GOT3 (cell line): ENCODE data around the gene THRAP3.
"Not testable (repeated sequence)": the region's sequence is repeated elsewhere in the genome, so short reads cannot be mapped to it uniquely, and the experiment has no call there.

Experiments
- DNase-seq: peaks from one replicate; lab custom pipeline; 2025; ENCODE audit warnings: mixed read lengths; lab: John Stamatoyannopoulos, UW

THRAP3 gene

DNA sequence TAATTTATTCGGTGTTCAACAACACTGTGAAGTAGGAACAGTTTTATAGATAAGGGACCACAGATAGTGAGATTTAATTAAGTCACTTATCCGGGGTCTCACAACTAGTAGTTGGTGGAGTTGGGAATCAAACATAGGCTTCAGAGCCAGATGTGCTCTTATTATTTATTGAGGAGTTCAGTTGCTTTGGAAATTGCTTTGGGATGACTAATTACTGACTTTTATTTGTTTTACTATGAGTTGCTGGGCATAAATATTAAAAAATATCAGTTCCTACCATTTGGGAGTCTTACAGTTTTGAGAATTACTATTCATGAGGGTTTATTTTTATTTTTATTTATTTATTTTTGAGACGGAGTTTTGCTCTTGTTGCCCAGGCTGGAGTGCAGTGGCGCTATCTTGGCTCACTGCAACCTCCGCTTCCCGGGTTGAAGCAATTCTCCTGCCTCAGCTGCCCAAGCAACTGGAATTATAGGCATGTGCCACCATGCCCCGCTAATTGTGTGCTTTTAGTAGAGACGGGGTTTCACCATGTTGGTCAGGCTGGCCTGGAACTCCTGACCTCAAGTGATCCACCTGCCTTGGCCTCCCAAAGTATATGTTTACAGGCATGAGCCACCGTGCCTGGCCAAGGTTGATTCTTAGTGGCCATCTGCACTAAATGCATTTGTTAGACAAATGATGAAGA lies 27.7 kb downstream of the THRAP3 start:
- no peak for DNase-seq

DNA sequence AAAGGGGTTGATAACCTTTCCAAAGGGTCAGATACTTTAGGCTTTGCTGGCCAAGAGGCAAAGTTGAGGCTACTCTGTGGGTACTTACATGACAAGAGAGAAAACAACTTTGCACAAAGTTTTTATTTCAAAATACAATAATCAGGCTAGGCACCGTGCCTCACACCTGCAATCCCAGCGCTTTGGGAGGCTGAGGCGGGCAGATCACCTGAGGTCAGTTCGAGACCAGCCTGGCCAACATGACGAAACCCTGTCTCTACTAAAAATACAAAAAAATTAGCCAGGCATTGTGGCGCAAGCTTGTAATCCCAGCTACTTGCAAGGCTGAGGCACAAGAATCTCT lies 28.2 kb downstream of the THRAP3 start:
- DNase-seq, result not testable (repeated sequence)

DNA sequence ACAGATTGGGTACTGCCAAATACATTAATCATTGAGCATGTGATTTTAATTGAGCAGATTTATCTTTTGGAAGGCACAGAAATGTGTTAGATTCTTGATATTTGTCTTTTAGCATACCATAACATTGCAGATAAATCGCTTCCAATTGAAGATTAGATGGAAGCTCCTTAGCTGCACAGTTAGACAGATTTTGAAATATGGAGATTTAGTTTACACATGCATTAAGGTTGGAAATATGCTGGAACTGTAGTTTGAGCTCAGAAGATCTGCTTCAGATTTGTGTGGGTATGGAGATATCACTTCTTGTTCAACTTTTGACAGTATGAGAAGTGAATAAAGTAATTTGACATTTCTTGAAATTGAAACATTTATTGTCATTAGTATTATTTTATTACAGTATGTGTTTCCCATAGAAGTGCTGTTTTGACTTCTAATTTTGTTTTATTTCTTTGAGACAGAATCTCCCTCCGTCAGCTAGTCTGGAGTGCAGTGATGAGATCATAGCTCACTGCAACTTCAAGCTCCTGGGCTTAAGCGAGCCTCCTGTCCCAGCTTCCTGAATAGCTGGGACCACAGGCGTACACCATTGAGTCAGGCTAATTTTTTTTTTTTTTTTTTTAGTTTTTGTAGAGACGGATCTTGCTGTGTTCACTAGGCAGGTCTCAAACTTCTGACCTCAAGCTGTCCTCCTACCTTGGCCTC lies 29.1 kb downstream of the THRAP3 start:
- DNase-seq, result no peak

DNA sequence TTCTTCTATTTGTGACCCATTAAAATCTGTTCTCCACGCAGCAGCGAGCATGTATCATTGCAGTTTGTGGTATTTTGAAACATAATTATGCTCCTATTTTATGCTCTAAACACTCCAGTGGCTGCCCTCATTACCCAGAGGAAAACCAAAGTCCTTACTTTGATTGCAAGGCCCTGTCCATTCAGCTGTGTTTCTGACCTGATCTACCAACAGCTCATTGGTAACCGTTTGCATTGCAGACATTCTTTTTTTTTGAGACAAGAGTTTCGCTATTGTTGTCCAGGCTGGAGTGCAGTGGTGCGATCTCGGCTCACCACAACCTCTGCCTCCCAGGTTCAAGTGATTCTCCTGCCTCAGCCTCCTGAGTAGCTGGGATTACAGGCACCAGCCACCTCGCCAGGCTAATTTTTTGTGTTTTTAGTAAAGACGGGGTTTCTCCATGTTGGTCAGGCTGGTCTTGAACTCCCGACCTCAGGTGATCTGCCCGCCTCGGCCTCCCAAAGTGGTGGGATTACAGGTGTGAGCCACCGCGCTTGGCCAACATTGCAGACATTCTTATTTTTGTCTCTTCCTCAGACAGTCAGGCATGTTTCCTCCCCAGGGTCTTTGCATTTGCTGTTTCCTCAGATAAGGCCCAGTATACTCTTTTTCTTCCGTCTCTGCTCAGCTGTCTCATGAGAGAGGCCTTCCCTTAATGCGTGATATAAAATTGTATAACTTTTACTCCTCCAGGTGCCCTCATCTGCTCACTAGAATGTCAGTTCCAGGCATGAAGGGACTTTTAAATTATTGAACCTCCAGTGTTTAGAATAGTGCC lies 32.5 kb downstream of the THRAP3 start:
- no peak for DNase-seq

DNA sequence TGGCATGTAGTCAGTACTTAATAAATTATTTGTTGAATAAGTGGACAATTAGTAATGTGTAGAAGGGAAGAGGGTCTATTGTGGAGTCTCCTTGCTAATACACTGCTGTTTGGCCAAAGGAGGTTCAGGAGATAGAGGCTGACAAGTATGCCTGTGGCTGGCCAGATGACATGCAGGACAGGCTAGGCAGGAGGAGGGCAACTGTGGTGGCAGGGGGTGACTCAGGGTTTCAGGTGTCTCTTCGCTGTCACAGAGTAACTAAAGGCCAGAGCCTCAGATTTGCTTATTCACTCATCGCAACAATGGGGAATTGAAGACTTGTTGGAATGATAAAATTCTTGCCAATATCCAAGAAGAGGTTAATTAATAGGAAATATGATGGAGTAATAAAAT lies 33.1 kb downstream of the THRAP3 start:
- DNase-seq, result no peak

DNA sequence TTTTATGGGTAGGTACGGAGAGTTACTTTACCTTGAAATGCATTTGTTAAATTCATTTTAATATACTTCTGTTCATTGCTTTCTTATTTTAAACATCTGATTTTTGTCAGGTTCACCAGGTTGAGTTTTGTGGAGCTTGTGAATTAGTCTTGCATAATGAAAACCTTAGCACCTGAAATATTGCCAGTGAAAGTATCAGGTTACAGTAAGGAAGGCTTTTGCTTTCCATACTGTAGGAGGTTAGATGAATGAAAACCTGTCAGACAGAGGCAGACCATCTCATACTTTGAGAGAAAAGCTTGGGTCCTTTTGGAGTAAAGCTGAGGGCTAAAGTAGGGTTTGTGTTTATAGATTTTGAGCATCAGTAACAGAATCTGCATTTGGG lies 34.7 kb downstream of the THRAP3 start:
- DNase-seq, result no peak

DNA sequence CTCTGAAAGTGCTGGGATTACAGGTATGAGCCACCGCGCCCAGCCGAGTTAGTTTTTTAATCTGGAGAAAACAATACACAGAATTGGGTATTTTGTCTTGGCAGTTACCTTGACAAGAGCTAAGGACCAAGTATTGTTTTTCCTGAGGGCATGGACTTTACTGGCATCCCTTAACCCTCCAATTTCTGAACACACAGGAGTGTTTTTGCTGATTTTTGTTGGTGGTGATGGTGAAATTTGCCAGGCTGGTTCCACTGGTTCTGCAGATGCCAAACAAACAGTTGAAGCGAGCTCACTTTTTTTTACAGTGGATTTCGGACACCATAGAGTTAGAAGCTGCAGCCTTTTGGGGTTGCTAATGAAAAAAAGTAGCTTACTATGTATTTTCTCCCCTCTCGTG lies 44.7 kb downstream of the THRAP3 start:
- DNase-seq, result no peak

DNA sequence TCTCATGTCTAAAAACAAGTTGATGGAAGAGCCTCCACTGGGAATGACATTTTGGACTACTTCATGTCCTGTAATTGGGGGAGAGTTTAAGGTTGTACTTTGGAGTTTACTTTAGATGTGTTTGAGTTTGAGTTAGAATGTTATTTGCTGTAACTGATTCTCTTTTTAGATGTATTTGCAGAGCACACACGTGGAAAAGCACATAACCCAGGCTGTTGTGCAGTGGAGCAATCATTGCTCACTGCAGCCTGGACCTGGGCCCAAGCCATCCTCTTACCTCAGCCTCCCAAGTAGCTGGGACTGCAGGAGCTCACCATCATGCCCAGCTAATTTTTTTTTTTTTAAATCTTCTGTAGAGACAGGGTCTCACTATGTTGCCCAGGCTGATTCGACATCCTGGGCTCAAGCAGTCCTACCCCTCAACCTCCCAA lies 45.2 kb downstream of the THRAP3 start:
- DNase-seq, result no peak

DNA sequence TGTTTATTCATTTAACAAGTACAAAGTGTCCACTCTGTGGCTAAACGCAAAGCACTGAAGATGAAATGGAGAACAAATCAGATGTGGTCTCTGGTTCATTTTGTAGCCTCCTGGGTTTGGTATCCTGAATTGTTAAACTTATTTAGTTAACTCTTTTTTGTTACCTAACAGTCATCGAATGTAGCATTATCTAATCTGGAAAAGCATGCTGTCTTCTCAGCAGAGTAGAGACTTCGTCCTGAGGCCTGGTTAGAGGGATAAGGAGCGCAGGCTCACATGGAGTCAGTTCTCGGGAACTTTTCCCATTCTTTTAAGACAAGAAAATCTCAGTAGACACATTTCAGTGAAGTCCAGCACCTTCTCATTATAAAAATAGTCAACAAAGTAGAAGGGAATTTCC lies 48.8 kb downstream of the THRAP3 start:
- DNase-seq, result no peak

DNA sequence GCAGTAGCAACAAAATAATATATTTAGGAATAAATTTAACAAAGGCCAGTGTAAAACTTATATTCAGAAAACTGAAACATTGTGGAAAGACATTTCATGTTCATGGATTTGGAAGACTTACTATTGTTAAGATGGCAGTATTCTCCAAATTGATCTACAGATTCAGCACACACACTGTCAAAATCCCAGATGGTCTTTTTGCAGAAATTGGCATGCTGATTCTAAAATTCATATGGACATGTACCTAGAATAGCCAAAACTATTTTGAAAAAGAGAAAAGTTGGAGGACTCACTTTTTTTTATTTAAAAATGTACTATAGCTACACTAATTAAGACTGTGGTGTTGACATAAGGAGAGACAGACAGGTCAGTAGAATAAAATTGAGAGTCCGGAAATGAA lies 50.0 kb downstream of the THRAP3 start:
- DNase-seq, result no peak

DNA sequence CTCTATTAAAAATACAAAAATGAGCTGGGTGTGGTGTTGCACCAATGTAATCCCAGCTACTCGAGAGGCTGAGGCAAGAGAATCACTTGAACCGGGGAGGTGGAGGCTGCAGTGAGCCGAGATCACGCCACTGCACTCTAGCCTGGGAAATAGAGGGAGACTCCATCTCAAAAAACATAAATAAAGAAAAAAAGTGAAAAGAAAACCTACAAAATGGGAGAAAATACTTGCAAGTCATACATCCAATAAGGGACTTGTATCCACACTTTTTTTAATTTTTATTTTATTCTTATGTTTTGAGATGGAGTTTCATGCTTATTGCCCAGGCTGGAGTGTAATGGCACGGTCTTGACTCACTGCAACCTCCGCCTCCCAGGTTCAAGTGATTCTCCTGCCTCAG lies 52.4 kb downstream of the THRAP3 start:
- DNase-seq, result no peak

DNA sequence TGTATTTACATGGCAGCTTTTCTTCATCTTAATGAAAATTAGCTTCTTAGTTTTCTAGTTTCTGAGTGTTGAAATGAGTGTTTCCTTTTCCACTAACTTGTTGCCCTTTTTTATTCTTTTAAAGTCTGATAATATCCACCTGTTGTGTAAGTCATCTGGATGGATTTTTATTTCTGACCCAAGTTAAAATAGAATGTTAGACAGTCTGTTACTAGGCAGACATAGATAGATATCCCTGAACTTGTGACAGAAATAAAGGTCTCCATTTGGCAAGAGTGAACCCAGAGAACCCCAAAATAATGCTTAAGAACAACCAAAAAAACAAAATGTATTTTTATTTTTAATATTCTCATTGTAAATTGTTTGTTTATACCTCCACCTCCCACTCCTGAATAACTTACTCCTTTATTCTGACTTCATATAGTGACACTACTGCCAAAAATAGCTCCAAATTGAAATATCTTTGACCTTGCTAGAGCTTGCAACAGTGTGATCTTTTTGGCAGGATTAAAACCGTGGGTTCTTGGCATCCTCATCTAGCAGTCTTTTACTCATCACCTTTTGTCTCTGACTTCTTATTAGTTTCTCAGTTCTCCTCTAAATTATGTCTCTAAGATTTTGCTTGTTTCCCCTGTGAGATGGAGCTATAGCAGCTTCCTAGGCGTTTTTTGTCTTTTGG lies 55.0 kb downstream of the THRAP3 start:
- no peak for DNase-seq

DNA sequence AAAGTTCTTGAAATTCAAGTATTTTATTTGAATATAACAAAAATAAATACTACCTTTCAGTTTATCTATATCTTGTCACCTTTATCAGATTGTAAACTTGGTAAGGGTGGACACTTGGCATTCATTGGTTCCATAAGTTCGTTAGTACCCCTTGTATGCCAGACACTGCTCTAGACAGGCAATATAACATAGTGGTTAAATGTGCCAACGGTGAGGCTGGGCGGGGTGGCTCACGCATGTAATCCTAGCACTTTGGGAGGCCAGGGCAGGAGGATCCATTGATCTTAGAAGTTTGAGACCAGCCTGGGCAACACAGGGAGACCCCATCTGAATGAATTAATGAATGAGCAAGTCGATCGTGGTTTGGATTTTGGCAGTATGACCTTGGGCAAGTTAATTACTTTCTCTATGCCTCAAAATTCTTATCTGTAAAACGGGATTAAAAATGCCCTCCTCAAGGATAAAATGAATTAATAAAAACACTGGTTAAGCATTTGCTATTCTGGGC lies 55.6 kb downstream of the THRAP3 start:
- DNase-seq, result no peak

DNA sequence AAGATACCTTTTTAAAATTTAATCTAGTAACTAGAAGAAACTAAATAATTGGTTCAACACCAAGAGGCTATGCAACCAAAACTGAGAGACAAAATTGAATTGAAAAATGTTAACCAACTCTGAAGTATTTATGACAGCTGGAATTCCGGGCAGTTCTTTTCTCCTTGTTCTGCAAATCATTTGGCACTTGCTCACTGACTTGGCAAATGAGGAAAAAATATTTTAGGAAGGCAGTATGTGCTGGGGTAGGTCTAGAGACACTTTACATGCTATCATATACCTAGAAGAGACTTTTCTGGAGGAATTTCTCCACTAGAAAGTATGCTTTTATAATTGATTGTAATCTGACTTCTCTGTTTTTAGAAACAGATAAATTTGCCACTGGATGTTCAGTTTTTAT lies 59.8 kb downstream of the THRAP3 start:
- DNase-seq, result no peak

DNA sequence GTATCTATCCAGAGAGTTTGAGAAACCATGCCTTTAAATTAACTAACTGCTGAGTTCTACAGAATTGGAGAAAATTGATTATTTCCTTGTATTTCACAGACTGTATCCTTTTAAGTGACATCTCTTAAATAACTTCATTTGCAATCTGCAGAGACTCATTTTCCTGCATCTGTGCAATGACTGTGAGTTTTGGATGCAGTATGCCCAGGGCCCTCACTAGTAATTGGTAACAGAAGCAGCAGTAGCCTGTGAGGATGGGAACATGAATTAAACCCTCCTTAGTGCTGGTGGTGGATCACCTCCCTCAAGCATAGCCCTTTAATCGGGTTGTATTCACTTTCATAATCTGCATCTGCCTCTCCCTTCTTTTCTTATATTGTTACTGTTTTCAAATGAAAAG lies 60.3 kb downstream of the THRAP3 start:
- DNase-seq, result no peak

DNA sequence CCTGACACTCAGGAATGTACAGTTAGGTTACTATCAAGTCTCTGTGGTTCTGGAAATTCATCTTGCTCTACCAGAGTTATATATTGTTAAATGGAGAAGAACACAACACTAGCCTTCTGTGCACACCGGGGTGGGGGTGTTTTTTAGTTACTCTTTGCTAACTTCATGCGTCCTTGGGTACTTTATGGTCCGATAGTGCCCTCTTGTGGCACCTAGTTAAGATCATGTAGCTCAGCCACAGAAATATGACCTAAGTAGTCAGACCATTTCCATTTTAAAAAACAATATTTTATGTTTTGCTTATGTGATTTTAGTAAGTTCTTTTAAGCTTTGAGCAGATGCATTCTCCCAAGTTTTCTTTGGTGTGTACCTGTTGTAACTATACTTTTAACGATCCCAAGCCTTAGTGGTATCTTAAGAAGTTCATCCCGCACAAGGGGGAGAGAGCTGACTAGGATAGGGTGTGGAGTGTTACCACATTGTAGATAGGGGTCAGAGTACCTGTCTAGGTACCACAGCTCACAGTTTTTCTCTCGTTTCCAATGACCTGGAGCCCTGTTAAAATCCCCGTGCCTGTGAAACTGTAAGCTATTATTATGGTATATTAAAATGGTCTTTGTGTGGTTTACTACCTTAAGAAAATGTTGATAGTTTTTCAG lies 61.3 kb downstream of the THRAP3 start:
- DNase-seq, result no peak

DNA sequence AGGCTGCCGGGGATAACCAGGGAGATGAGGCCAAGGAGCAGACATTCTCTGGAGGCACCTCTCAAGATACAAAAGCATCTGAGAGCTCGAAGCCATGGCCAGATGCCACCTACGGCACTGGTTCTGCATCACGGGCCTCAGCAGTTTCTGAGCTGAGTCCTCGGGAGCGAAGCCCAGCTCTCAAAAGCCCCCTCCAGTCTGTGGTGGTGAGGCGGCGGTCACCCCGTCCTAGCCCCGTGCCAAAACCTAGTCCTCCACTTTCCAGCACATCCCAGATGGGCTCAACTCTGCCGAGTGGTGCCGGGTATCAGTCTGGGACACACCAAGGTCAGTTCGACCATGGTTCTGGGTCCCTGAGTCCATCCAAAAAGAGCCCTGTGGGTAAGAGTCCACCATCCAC lies 62.6 kb downstream of the THRAP3 start:
- DNase-seq, result no peak

DNA sequence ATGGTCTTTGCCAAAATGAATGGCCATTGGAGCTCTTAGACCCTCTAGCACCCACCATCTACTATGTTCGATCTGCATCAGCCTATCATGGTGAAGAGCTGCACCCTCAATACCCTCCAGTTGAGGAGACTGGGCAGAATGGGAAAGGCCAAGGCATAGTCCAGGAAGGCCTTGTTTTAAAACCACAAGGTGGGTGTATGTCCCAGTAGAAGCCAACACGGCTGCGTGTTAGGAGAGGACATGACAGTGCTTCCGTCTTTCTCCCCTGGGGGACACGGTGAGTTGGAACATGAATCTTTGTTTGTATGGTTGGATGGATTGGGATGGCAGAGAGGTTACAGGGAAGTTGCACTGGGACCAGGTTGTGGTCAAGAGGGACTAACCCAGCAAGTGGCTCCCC lies 63.4 kb downstream of the THRAP3 start:
- no peak for DNase-seq

DNA sequence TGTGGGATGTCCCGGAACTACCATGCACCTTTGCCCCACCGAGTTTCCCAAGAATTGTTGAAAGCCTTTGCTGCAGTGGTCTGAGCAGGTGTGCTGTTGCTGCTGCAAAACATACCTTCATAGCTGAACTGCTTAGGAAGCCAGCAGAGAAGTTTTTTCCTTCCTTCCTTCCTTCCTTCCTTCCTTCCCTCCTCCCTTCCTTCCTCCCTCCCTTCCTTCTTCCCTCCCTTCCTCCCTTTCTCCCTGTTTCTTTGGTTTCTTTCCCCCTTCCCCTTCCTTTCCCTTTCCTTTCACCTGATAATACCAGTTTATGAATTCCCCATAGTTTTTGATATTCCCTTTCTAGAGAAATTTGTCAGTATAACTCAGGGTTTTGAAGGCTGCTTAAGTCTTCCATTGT lies 71.1 kb downstream of the THRAP3 start:
- no peak for DNase-seq

DNA sequence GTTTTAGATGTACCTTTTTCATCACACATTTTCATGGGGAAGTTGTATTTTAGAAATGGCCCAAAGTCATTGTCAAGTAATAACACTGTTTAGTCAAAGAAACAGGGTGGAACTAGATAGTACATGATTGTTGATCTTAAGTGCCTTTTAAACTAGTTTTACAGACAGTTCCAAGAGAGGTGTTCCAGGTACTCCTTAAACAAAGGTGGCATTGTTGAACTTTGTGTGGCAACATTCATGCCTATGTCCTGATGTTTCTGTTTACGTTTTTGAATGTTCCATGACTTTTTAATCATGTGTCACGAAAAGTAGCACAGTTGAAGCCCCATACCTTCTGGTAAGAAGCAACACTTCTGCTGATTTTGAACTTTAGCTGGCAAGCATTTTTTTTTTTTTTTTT lies 72.8 kb downstream of the THRAP3 start:
- no peak for DNase-seq

DNA sequence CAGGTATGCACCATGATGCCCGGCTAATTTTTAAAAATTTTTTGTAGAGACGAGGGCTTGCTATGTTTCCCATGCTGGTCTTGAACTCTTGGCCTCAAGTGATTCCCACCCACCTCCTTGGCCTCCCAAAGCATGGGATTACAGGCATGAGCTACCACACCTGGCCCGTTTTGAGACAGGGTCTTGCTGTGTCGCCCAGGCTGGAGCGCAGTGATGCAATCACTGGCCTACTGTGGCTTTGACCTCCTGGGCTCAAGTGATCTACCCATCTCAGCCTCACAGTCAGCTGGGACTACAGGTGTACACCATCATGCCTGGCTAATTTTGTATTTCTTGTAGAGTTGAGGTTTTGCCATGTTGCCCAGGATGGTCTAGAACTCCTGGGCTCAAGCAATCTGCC lies 74.4 kb downstream of the THRAP3 start:
- no peak for DNase-seq

DNA sequence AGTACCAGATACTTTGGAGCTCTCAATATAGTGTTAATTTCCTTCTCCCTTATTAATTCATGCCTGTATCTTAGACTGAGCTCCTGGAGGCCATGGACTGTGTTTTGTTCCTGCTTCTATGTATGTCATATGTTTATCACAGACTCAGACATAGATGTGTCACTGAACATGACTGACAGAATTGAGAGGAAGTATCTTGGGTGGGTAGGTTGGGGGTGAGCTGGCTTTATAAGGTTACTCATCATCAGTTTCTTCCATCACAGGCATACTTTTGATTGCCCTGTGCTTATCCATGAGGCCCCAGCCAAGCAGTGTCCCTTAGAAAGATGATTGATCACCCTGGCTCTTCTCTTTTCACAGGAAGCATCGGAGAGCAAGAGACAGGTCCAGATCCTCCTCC lies 76.3 kb downstream of the THRAP3 start:
- no peak for DNase-seq
